Measurements from ENCODE around the gene ZBTB44.
"Not testable (repeated sequence)": the region's sequence is repeated elsewhere in the genome, so short reads cannot be mapped to it uniquely, and the experiment has no call there.

Gene ZBTB44

GRCh38 chr11:130246270-130246669 is 68.4 kb downstream of the ZBTB44 start:
- DNase-seq, result no peak

DNA sequence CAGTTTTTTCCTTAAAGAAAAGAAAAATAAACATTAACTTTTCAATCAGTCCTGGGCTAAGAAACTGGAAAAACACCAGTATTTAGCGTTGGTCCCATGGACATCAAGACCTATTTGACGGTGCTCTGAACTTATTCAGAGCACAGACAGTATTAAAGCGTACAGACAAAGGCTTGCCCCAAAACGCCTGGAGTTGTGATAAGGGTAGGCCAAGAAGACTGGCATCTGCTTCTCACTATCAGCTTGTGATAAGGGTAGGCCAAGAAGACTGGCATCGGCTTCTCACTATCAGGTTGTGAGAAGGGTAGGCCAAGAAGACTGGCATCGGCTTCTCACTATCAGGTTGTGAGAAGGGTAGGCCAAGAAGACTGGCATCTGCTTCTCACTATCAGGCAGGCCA is 69.3 kb downstream of the ZBTB44 start:
- not testable (repeated sequence) for DNase-seq

GRCh38 chr11:130244848-130245247 is 69.9 kb downstream of the ZBTB44 start:
- no peak for DNase-seq

GRCh38 chr11:130243816-130244215 is 70.9 kb downstream of the ZBTB44 start:
- DNase-seq, result no peak

DNA sequence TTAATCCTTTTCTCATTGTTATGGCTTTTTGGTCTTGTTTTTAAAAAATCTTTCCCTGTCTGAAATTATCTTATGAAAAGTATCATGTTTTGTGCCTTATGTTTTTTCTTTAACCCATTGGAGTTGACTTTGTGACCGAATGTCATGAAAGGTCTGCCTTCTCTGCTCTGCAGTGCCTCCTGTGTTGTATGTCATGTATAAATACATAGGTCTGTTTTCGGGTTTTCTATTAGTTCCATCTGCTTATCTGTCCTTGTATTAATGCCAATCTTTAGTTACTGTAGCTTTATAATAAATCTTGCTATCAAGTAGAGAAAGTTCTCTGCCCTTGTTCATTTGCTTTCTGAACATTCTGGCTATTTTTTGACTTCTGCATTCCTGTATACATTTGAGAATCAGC is 73.0 kb downstream of the ZBTB44 start:
- no peak for DNase-seq

DNA sequence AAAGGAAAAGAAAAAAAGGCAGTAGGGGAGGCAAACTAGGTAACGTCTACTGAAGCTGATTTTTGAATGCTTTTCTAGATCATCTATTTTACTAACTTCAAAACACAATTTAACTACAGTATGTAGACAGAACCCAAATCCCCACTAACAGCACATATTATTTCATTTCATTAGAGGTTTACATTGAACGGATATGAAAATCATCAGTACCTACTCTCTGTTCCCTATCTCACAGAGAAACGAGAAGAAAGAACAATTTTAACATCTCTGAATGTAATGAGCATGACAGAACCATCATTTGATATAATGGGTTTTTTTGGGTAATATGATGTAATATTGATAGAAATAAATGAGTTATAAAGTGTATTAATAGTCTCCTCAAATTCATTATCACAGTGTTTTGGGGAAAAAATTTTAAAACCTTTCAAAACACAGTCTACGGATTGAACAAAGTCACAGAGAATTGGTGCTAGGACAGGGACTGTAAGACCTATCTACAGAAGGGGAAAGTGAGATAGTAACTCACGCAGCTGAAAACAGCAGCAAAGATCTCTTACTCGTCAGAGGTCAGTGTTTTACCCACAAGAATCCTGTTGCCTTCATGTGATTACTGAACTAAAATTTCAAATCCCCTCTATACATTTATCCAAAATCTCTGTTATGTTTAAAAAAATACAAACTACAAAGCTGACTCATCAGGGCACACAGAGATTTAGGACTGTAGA is 77.3 kb downstream of the ZBTB44 start:
- DNase-seq, result no peak

GRCh38 chr11:130234315-130234714 is 80.4 kb downstream of the ZBTB44 start:
- DNase-seq, result no peak

DNA sequence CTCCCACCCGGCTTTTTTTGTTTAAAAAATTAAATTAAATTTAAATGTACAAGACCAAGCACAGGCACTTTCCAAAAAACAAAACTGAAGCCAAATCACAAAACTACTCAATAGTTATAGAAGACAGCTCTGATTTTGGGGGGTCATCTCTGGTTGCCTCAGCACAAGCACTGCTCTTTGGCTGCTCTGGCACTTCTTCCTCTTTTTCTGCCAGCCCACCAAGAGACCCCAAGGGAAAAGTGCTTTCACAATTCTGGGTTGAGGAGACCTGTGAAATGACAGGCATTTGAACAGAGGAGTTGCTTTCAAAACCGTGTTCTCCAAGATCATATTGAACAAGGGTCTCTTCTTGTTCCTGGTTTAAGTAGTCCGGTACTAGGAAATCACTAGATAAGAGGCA is 80.8 kb downstream of the ZBTB44 start:
- not testable (repeated sequence) for DNase-seq

GRCh38 chr11:130233486-130233885 is 81.2 kb downstream of the ZBTB44 start:
- not testable (repeated sequence) for DNase-seq

DNA sequence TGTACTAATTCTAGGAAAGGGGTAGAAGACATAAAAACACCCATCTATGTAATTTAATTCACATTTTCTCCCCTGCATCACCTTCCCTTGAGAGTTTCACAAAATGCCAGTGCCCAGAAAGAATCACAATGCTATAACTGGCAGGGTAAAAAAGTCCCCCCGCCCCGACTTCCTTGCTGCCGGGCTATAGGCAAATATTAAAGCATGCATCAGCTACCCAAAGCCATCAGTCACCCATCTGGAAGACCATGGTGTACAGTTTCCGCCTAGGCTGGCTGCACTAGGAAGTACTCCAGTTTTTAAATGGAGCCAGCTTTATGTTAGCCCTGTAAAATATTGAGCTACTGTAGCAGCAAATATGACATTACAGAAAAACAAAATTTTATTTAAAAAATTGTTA is 87.3 kb downstream of the ZBTB44 start:
- no peak for DNase-seq

GRCh38 chr11:130223291-130223971 is 91.3 kb downstream of the ZBTB44 start:
- no peak for DNase-seq

DNA sequence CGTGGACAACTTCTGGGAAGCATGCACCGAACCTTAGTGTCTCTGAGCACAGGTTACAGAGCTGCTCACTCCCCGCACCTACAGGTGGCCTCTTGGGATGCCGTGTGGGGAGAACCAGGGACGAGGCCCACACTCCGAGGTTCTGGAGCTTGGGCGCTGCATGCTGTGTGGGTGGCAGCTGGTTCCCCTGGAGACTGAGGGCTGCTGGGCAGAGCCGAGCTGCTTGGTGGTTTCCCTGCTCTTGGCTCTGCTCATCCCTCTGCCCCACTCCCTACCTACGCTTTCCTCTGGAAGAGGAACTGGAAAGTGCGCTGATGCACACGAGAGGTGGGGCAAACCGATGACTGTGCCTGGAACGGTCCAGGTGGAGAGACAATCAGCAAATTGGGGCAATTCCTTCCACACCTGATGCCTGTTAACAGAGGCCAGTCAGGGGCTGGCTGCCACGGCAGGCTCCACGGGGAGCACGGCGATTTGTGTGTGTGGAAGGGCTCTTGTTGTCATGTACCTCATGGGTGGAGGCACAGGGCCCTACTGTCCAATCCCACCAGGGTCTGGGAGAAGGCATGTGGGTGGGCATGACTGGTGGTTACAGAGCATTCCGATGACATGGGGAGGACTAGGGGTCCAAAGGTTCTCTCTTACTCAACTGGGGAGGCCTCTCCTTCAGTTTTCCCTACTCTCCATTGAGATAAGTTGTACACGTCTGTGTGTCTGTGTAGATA is 94.2 kb downstream of the ZBTB44 start:
- no peak for DNase-seq

- DNase-seq, result no peak
Observed at GRCh38 chr11:130219148-130219547, 95.6 kb downstream of the ZBTB44 start.

GRCh38 chr11:130218501-130219070 is 96.1 kb downstream of the ZBTB44 start:
- no peak for DNase-seq

DNA sequence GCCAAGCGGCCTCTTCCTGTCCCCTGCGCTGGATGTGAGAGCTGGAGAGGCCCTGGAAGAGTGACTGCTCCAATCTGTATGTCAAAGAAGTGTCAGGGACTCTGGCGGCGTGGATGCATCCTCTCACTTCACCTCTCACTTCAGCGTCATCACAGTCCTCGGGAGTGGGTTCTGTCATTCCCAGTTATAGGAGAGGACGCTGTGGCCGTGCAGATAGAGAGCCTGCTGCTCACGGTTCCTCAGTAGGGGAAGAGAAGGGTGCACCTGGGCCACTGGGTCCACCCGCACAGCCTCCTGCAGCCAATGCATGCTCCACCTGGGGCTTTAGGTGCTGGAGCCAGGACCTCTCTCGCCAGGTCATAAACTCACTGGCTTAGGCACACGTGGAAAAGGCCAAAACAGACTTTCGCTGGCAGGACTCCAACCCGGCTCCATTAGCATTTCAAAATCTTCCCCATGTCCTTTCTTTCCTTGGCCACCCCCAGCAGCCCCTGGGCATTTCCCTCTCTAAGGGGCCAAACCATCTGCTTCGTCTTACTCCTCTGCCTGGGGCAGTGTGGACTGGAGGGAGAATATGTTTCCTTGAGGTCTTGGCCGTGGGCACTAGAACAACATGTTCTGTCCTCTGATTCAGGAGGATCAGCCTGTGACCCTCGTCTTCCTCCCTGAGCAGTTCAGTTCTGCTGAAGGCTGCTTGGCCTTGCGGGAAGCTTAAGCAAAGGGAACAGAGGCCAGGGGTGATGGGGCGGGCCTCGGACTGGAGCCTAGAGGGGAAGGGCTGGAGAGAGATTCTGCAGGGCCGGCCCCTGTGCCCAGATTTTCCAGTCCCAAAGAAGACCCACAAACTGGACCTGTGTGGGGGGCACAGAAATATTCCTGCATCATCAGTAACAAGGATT is 97.3 kb downstream of the ZBTB44 start:
- DNase-seq, result no peak

GRCh38 chr11:130216591-130217132 is 98.1 kb downstream of the ZBTB44 start:
- DNase-seq, result no peak

DNA sequence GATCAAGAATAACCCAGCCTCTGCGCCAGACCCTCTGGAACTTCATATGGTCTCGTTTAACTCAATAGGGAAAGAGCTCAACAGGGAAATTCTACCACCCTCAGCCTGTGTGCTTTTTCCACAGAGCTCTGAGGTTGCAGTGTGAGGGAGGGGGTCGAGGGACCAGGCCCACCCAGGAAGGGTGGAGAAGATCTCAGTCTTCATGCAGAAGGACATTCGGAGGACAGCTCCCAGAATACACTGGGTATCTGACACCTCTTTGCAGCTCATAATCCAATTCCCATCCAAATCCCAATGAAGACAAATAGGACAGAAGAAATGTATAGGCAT is 98.5 kb downstream of the ZBTB44 start:
- DNase-seq, result no peak

DNA sequence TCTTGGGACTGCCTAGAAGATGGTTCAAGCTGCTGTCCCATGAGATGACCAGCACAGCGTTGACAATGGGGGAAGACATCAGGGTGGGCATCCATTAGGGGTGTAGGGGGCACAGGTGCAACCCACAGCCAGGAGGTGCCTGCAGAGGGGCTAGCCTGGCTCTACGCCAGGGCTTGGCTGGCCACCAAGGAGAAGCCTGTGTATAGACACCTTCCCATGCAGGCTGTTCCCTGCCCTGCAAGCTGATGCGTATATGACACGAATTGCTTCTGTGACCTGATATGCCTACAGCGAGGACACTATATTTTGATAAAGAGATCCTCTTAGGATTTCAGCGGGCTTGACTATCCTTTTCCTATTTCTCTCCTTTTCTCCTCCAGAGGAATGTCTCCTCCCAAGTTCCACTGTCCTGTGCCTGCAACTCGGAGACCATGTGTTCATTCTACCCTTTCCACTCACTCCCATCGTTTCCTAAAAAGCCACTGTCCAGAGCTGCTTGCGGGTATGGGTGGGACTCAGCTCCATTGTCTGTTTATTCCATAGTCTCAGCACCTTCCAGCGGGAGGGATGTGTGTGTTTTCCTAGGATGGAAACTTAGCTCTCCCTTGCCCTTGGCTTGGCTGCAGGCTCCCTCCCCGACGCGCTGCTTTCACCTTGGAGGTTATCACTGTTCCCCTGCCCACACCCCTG is 99.0 kb downstream of the ZBTB44 start:
- no peak for DNase-seq

GRCh38 chr11:130214861-130215530 is 99.7 kb downstream of the ZBTB44 start:
- no peak for DNase-seq

DNA sequence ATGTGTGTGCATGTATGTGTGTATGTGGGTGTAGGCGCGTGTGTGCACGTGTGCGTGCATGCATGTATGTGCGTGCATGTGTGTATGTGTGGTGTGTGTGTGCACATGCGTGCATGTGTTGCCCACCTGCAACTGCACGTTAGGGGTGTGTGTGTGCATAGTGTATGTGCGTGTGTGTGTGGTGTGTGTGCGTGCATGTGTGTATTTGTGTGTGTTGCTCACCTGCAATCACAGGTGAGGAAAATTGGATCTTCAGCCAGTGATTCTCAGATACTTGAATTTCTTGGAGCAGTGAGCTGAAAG is 100.8 kb downstream of the ZBTB44 start:
- DNase-seq, result no peak
